Measurements from ENCODE around the gene PKD1.
"Not testable (repeated sequence)": the region's sequence is repeated elsewhere in the genome, so short reads cannot be mapped to it uniquely, and the experiment has no call there.

The PKD1 gene

GRCh38 chr16:2122934-2123683 is 12.6 kb downstream of the PKD1 start:
- DNase-seq, result not testable (repeated sequence)

GRCh38 chr16:2122429-2122828 is 13.3 kb downstream of the PKD1 start:
- no peak for DNase-seq

- DNase-seq, result no peak
Measured at GRCh38 chr16:2121853-2122252, 13.8 kb downstream of the PKD1 start.

DNA sequence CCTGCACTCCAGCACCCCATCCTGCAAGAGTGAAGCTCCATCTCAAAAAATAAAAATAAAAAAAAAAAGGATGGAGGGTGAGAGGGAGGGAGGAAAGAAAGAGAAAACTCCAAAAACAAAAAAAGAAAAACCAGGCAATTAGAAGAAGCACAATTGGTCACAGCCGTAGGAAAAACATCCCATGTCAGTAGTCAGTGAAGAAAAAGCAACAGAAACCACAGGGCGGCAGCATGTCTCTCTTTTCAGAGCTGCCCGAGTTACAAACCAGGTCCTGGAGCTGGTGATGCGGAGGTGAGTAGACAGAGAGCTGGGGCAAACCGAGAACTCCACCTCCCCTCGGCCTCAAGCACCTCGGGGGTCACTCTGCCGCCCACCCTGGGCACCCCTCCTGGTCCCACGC is 14.4 kb downstream of the PKD1 start:
- DNase-seq, result not testable (repeated sequence)

- not testable (repeated sequence) for DNase-seq
Measured at GRCh38 chr16:2117960-2118722, 17.6 kb downstream of the PKD1 start.

- DNase-seq, result not testable (repeated sequence)
Measured at GRCh38 chr16:2117341-2117740, 18.4 kb downstream of the PKD1 start.

DNA sequence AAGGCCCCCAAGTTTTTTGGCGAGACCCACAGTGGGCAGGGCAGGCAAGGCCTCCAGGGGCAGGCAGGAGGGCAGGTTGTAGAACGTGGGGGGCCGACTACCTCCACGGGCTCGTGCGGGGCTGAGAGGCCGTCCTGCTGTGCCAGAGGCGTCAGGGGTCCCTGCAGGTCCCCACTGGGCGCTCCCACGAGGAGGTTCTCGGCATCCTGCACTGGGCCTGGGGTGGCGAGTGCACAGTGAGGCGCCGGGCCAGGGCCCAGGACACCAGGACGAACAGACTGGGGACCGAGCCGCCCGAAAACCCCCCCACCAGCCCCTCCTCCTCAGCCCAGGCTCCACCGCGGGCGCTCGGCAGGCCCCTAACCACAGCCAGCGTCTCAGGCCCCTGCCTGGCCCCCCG is 19.3 kb downstream of the PKD1 start:
- DNase-seq, result not testable (repeated sequence)

DNA sequence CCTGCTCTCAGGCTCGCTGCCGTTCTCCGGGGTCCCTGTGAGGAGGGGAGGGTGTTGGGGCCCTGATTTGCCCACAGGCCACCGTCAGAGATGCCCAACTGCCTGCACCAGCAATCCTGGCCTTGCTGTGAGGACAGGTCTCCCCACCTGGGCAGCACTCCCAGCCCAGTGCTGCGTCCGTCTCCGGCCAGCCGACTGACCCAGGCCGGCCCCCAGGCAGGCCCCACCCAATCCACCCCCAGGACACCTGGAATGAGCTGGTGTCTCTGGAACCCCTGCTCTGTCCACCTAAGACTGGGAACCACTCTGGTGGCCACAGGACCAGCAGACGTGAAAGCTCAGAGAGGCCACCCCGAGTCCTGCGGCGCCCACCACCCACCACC is 20.1 kb downstream of the PKD1 start:
- no peak for DNase-seq

DNA sequence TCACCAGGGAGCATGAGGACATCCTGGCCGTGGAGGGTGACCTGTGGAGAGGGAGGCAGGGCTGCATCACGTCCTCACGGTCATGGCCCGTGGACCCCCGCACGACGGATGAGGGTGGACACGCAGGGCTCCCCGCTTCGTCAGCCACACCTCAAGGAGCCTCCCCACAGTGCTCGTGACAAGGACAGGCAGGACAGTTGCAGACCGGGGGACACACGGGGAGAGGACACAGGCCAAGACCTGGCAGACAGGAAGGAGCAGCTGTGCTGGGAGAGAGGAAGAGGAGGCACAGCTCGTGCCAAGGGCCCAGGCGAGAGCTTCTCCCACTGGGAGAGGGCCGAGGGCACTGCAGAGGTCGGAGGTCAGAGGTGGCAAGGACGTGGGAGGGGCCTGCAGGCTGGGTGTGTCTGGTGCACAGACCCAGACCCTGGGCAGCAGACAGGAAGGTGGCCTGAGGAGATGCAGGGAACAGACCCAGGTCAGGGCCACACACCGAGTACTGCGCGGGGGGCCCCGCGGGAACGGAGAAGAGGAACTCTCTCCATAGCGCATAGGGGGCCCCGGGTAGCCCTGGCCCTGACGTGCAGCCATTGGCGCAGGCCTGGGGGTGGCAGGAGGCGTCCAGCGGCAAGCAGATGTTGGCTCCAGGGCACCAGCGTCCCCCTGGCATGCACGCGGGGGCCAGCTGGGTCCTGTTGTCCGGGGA is 20.7 kb downstream of the PKD1 start:
- not testable (repeated sequence) for DNase-seq

- not testable (repeated sequence) for DNase-seq
Measured at GRCh38 chr16:2114225-2114624, 21.5 kb downstream of the PKD1 start.

DNA sequence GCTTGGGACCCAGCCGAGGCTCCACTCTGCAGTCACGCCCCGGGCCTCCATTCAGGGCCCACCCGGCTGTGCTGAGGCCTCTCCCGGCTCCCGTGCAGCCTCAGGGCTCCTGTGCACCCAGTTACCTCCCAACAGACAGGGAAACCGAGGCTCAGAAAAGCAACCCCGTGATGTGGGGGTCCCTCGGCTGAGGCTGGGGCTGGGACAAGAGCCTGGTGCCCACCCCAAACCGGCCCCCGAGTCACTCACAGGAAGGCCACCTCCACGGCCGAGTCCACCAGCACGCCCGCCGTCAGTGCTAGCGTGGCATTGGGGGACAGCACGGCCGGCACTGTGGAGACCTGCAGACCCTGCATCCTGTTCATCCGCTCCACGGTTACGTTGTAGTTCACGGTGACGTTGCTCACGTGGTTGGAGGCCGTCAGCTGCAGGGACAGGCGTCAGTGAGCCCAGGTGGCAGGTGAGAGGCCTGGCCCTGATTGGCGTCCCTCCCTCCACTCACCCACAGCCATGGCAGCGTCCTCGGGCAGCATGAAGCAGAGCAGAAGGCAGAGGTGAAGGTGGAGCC is 23.1 kb downstream of the PKD1 start:
- DNase-seq, result not testable (repeated sequence)

- DNase-seq, result not testable (repeated sequence)
Measured at GRCh38 chr16:2111412-2112335, 24.0 kb downstream of the PKD1 start.

GRCh38 chr16:2111009-2111353 is 24.7 kb downstream of the PKD1 start:
- DNase-seq, result not testable (repeated sequence)

DNA sequence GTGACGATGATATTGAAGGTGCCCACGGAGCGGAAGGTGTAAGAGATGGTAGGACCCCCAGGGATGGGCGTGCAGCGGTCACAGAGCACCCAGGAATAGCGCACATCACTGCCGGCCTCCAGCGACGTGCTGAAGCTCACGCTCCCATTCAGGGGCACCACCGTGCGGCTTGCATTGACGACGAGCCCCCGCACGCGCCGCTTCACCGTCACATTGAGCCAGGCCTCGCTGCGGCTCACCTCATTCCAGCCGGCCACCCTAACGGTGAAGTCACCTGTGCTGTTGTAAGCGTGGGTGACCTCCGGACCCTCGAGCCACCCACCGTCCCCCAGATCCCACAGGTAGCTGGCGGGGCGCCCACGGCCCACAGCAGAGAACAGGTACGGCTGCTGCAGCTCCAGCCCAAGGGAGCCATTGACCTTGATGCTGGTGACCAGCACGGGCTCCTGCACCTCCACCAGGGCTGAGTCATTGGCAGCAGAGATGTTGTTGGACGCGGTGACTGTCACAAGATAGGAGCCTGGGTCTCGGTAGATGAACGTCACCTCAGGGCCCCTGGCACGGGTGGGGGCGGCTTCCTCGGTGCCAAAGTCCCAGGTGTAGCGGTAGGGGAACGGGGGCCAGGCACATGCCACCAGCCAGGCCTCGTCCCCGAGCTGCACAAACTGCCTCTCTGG is 25.2 kb downstream of the PKD1 start:
- DNase-seq, result not testable (repeated sequence)

- DNase-seq, result not testable (repeated sequence)
Measured at GRCh38 chr16:2109872-2110271, 25.8 kb downstream of the PKD1 start.

GRCh38 chr16:2109271-2109580 is 26.5 kb downstream of the PKD1 start:
- not testable (repeated sequence) for DNase-seq

DNA sequence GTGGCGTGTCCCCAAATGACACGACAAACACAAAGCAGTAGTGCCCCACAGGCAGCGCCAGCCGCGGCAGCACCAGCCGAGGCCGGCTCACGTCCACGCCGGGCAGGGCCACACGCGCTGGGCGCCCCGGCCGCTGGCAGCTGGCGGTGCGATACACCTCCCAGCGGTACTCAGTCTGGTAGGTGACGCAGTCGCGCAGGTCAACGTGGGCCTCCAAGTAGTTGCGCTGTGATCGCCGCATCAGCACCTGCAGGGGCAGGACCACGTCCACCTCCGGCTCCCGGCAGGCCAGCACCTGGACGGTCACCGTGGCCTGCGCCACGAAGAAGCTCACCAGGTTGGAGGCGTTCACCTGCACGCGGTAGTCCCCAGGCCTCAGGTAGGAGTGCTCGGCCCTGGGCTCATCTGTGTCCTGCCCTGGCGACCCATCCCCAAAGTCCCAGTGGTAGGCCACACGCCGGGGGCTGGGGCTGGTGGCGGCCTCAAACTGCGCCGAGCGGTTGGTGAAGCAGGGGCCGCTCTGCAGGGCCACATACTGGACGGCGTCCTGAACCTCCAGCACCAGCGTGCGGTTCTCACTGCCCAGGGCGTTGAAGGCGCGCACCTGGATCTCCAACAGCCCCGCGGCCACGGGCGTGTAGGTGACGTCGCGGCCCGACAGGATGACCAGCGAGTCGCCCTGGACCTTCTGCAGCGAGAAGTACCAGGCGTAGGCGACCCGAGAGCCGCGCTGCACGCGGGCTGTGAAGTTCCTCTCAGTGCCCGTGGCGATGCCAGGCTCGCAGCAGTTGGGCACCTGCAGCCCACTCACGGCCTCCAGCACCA is 27.0 kb downstream of the PKD1 start:
- not testable (repeated sequence) for DNase-seq

GRCh38 chr16:2107791-2108125 is 27.9 kb downstream of the PKD1 start:
- DNase-seq, result not testable (repeated sequence)

GRCh38 chr16:2107121-2107790 is 28.4 kb downstream of the PKD1 start:
- DNase-seq, result not testable (repeated sequence)

DNA sequence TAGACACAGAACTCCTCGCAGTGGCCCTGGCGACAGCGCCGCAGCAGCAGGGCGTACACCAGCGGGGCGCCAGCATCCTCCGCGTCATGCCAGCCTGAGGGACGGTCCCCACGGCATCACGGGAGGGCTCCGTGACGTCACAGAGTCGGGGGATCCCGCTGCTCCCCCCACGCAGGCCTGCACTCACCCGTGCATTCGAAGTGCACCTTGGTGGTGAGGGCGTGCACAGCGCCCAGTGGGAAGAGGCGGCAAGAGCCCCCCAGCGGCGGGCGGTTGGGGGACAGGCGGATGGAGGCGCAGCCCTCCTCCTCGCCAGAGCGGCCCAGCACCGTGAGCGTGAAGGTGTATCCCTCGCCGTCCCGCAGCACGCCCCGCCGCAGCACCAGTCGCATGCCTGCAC is 29.5 kb downstream of the PKD1 start:
- not testable (repeated sequence) for DNase-seq
